ENCODE measurements around the gene ZNF385A.
"Not testable (repeated sequence)": the region's sequence is repeated elsewhere in the genome, so short reads cannot be mapped to it uniquely, and the experiment has no call there.

Gene ZNF385A

DNA sequence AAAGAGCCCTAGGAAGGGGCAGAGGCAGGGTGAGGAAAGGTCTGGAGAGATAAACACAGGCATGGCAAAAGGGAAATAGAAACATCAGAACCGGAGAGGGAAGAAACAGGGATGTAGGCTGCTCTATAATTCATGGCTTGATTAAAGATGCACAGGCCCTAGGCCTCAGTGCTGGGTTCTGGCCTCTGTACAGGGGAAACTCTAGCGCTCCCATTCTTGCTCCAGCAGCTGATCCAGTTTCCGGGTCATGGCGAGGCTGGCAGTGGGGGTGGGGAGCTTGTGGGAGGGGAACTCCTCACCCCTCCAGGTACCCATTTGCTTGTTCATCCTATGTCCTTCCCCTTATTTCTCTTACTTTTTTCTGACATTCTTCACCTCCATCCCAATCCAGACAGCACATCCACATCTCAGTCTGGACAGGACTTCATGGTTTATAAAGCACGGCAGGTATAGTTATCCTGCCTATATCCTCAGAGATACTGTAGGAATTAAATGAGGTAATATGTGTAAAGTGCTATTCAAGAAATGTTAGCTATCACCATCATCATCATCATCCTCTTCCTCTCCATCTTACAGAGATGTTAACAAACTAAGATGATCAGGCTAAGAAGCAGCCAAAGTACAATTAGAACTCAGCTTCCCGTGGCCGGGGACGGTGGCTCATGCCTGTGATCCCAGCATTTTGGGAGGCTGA lies 12.3 kb downstream of the ZNF385A start:
- DNase-seq = no peak

DNA sequence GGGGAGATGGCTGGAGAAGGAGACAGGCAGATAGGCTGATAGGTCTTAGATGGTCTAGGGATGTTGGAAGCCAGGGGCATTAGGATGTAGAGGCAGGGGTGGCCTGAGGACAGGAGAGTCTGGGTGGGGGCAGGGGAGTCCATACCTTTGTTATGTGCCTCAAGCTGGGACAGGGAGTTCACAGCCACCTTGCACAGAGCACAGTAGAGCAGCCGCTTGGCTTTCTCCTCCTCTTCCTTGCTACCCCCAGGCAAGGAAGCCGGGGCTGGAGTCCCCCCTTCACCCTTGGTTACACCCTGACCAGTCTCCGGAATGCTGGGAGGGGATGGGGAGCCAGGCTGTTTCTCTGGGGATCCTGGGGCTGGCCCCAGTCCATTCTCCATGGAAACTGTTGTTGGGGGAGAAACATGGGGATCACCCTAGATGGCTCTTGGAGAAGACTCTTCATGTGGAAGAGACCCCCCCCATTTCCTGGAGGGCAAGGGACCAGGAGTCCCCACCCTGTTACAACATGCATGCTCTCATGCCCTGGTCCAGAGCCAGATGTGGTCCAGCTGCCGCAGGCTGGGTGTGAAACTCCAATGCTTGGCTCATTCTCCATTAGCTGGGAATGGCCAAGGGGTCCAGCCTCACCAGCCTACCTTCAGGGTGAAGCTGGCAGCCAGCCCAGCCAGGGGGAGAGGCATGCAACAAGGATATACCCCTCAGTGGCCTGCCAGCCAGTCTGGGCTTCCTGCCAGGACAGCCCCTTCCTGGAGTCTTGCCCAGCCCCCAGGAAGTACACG lies 13.0 kb downstream of the ZNF385A start:
- DNase-seq = no peak

DNA sequence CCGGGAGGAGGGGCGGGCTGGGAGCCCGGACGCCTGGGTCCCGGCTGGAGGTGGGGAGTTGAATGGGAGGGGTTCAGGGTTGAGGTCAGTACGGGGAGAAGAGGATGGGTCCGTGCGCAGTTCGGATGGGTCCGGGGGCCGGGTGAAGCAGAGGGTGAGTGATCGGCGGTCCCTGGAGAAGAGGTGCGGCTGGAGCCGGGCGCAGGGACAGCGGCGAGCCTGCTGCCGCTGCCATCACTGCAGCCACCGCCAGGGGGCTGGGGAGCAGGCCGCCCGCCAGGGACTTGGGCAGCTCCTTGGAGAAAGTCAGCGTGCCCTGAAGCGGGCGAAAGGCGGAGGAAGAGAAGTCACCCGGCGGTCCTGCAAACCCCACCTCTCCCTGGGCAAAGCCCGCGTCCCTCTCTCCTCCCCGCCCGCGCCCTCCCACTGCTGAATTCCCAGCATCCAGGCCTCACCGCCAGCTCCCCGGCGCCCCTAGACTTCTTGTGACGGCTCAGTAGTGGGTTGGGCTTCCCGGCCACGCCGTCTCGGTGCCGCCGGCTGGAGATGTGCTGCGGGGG lies 14.3 kb downstream of the ZNF385A start:
- peak; percentile 92 for DNase-seq

DNA sequence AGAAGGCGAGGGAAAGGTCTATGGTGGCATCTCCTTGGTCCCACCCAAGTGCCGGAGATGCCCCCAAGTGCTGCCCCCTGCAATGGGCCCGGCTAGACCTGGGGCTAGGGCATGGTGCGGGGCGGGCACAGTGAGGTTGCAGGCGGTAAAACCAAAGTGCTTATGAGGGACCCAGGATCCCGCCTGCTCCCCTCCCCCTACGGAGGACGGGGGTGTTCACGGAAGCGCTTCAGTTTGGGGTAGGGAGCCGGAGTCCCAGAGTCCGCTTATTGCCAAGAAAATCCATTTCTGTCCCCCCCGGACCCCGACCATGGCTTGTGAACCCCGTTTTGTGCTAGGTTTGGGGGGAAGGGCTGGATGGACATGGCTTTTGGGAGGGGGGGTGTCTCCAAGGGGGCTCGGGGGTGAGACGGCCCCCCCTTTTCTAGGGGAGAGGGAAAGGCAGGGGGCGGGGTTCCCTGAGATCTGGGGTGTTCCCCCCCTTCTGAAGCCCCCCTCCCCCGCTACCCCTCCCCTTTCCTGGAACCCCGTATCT lies 14.9 kb downstream of the ZNF385A start:
- DNase-seq = no peak

DNA sequence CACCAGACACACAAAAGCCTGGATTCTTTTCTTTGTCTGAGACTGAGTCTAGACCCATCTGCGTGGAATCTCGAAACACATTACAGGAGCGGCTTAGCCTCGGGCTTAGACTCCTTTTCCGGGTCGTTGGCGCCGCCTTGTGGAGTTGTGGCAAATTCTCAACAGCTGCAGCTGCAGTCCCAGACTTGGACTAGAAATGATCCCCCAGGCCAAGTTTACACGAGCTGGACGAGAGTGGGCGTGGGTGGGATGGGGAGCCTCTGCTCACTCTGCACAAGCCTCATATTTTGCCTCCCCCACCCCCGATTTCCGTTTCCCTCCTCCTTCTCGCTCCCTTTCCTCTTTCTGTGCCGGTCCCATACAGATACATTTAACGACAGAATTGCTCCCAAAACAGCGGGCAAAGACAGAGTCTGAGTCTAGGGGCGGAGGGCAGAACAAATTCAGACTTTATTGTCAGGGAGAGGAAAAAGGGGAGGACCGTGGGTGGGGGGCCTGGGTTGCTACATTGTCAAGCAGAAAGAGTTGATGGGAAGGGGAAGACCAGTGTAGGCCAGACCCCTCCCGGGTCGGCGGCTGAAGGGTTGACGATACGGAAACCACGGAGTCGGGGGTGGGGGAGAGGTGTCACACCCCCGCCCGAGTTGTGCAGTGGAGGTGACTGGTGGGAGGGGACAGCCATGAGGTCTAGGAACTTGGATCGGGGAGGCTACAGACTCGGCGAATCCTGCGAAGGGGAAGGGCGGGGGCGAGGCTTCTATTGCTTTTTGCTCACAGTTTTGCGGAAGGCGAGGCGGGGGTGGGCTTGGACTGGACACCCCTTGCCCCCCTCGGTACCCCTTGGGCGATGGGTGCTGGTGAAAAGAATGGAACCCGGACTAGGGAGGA lies 15.6 kb downstream of the ZNF385A start:
- peak; percentile 88 for DNase-seq

DNA sequence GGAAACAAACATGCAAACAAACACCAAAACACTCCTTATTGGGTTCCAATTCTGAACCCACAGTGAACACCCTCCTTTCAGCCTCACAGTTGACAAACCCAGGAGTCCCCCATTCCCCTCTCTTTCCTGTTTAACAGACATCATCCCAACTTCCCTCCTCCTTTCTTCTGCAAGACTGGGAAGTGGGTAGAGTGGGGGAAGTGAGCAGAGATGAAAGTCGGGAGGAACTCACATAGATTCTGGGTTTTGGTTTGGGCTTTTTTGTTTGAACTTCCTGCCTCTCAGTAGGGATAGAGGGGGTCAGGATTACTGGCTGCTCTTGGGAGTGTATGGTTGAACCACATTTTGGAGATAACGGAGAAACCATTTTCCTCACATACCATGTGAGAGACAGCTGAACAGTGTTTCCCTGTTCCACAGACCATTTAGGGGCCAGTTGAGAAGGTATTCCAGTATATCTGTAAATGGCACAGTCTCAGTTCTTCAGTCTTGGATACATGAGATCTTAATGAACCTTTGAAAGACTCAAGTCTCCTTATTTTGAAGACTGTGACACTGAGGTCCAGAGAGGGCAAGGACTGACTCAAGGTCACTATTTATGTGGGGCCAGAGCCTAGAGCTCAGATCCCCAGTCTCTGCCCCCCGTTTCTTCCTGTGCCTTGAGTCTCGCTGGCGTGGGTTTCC lies 16.4 kb downstream of the ZNF385A start:
- DNase-seq = no peak

DNA sequence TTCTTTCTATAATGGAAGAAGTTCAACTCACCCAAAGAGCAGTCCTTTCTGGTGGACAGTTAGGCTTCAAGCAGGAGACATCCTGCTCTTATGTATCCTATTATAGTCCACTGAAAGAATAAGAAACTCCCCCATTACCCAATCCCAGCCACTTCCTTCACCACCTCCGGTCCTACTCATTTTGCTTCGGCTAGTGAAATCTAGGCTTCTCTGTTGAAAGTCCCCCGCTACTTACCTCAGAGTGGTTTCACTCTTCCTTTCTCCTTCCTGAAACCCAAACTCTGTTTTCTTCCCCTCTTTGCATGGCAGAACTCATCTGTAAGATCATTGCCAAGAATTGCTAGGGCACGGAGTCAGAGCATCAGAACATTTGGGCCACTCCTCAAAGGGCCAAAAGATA lies 20.1 kb downstream of the ZNF385A start, which contains the start of gene GPR84:
Gene GPR84 (minus strand): TSS at position 74 of the 400 bp plus-strand sequence. CDS start 635 bp downstream, outside the sequence.
- DNase-seq = no peak

DNA sequence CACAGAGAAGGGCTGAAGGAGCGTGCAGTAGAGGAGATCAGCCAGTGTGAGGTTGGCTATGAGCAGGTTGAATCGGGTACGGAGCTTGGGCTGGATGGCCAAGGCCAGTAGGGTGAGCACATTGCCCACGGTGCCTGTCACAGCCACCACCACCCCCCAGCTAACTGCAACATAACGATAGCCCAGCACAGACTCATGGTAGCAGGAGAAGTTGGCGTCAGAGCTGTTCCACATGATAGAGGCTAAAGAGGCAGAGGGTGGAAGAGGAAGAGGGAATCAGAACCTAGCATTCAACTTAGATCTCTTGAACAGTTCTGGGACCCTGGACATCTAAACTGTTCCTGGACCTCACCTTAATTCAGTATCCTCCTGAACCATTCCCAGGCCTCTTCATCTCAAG lies 20.9 kb downstream of the ZNF385A start:
- no peak for DNase-seq

DNA sequence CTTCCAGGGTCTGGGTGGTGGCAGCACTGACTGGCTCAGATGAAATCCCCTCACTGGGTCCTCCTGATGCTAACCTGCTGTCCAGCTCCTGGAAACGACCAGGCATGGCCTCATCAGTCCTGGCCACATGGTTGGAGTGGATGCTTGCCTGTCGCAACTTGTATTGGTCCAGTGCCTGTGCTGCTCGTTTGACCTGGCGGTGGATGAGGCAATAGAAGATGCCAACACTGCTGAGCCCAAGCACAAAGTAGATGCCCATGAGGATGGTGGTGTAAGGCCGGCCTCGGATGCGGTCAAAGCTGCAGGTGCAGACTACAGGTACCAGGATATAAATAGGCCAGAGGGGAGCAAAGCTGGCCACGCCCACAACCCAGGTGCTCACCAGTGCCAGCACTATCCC lies 21.5 kb downstream of the ZNF385A start:
- DNase-seq = no peak

DNA sequence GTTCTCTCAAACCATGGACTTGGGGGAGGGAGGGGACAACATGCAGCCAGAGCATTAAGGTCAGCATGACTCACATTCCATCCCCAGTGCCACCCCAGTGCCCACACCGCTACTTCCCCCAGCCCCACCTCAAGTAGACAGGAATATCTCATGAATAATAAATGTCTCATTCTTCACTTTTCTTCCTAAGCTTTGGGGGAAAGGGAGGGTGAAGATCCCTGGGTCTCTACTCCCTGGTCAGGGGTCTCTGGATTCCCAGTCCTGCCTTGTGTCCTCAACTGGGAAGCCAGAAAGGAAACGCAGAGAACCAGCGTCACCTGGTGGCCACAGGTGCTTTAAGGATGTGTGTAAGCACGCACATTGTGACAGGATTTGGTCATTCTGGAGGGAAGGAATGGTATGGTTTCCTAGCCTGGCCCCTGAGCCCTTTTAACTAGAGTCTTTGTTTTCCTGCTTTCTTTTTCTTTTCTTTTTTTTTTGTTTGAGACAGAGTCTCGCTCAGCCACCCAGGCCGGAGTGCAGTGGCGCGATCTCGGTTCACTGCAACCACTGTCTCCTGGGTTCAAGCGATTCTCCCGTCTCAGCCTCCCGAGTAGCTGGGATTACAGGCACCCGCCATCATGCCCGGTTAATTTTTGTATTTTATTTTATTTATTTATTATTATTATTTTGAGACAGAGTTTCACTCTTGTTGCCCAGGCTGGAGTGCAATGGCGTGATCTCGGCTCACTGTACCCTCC lies 23.6 kb downstream of the ZNF385A start:
- peak; percentile 72 for DNase-seq

DNA sequence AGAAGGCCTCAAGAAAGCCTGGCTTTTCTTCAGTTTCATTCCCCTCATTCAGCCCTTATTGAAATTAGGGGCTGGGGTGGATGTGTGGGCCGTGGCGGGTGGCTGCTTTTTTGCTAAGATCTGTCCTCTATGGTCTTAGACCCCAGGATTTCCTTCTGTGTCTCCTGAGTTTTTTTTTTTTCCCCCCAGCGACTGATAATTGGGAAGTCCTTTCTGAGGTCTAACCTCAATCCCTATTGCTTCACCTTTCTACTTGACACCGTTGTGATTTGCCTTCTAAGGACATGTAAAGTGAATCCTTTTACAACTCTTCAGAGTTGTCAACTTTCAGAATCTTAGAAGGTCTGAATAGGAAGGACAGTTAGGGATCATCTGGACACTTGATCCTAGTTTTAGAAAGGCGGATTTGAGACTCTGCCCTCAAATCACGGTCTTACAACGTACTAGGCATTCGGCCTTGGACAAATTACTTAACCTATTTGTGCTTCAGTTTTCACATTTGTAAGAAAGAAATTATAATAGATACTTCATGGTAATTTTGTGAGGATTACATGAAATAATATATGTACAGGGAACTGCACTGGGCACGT lies 24.7 kb downstream of the ZNF385A start:
- no peak for DNase-seq

DNA sequence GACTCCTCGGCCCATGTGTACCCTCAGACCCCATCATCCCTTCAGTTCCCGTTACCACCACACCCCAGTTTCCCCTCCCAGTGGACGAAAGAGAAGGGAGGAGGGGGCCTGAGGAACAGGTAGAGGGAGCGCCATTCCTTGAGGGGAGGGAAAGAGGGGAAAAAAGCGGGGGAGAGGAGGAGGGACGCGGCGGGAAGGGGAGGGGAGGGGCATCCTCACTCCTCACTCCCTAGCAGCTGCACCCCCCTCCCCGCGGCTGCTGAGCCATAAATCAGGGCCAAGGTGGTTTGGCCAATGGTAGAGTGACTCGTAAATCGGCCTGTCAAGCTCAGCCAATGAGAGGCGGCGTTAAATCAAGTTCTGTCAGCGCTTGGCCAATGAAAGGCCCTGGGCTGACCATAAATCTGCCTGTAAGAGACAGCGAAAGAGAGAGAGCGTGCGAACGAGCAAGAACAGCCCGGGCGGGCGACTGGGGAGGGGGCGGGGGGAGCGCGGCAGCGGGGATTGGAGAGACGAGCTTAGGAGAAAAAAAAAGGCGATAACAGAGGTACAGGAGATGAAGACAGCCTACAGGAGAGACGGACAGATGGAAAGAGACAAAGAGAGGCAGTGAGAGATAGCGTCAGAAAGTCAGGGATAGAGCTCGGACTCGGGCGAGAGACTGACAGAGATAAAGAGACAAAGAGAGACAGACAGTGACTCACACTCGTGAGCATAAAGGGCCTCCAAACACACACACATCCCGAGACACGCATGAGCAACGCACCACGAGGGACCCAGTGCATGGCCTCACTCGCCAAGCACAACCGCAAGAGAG lies 25.4 kb downstream of the ZNF385A start:
- DNase-seq = peak; percentile 99

DNA sequence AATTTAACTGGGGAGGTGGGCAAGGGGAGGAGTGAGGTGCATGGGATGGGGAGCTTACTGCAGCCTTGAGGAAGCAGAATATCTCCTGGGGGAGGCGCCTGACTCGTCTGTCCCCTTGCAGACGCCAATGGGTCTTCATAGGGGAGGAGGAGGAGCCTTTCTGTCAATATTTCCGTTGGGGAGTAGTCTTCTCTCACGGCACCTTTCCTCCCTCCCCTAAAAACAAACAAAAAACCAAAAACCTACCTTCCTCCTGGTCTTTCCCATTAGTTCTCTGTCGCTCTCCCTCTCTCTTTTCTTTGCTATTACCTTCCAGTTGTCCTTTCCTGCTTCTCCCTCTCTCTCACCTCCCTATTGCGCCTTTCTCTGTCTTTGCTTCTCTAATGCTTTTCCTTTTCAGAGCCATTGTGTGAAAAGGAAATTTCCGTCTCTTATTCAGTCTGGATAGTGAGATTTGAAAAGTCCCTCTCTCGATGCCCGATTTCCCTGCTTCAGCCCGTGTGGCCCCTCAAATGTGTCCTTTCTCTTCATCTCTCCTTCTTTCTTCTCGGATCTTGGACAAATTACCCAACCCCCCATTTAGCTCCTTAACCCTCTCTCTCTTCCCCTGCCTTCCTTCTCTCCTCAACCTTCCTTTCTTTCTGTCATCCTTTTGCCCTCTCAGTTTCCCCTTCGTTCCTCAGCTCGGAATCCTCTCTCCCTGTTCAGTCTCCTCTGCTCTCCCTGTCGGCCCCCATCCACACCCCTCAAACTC lies 26.2 kb downstream of the ZNF385A start:
- peak; percentile 28 for DNase-seq

DNA sequence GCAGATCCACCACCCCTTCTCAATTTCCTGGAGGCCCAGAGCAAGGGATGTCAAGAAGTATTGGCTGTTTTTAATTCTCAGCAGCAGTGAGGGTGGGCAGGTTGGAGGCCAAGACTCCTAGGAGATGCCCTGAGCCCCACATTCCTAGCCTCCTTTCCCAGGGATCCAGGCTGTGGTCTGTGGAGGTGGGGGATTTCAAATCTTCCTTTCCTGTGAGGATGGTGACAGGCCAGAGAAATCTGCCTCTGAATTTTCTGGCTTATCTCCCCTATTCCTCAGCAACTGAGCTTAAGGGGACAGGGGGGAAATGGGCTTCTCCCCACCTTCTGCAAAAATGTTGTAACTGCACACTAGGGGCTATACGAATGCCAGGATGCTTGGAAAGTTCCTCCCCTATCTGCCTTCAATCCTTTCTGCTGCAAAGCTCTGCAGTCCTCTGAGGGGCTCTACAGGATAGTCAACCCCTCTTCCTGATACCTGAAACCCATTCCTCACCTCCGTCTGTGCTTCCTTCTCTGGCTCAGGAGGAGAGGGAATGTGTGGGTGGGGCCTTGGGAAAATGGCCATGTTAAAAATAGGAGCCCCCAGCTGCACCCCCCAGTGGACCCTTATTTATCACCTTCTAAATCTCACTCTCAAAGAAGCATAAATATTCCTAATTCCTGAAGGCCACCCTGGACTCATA lies 26.9 kb downstream of the ZNF385A start:
- no peak for DNase-seq

DNA sequence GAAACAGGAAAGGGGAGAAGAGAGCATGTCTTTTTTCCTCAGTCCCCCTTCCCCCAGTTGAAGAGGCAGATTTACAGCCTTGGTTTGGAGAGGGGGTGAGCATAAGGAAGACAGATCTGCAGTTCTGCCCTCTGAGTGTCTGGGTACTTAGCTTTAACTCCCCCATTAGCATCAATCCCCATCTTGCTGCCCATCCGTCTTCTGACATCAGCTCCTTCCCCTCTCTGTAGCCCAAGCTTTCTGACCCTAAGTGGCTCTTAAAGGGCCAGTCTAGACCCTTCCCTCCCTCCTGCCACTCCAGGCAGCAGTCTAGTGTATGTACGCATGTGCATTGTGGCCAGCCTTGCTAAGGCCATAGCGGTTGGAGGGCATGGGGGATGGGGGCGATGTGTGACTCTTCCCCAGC lies 27.6 kb downstream of the ZNF385A start:
- DNase-seq = no peak

DNA sequence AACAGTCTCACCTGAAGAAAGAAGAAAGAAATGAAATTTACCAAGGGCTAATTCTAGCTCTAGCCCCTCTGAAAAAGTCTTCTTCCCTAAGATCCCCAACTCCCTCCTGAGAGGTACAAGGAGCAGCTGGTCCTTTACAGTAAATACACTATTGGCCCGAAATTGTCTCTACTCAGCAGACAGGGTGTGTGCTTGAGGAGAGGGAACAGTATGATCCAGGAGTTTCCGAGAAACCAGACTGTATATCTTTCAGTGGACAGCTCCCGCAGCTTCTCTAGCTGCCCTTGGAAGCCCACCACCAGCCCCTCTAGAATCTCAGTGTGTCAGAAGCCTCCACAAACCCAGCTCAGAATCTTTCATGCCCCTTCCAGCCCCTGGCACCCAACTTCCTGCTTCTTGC lies 28.3 kb downstream of the ZNF385A start:
- DNase-seq = no peak

DNA sequence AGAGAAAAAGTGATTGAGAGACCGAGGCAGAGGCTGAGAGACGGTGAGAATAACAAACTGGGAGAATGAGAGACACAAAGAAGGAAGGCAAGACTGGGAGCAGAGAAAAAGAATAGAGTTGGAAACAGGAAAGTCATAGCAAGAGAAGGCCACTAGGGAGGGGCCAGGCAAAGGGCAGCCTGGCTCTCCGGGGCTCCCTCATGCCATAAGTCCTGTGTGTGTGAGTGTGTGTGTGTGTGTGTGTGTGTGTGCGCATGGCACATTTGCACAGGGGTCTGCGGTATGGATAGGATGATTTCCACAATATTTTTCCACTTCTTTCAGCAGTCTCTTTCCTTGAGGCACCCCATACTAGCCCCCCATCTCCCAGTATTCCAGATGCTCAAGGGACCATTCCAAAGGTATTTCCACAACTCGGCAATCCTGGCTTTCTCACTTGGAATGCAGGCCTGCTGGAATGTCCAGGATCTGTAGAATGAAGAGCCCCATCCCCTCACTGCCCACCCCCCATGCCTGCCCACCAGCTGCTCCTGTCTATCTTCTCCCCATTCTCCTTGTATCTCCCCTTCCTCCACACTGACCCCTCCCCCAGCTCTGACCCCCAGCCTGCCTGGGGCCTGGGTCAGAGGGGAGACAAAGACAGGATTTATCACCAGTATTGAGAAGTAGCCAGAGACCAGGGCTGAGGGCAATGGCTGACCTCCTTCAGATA lies 29.3 kb downstream of the ZNF385A start:
- no peak for DNase-seq

DNA sequence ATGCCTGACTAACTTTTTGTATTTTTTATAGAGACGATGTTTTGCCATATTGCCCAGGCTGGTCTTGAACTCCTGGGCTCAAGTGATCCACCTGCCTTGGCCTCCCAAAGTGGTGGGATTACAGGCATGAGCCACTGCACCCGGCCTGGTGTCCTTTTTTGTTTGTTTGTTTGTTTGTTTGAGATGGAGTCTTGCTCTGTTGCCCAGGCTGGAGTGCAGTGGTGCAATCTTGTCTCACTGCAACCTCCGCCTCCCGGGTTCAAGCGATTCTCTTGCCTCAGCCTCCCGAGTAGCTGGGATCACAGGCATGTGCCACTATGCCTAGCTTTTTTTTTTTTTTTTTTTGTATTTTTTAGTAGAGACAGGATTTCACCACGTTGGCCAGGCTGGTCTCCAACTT lies 30.3 kb downstream of the ZNF385A start:
- not testable (repeated sequence) for DNase-seq
